DMS 273 (cell line): Measurements from ENCODE around the gene ADCK1.
"Not testable (repeated sequence)": the region's sequence is repeated elsewhere in the genome, so short reads cannot be mapped to it uniquely, and the experiment has no call there.

Experiments
- DNase-seq: peaks from one replicate; lab custom pipeline; 2025; ENCODE audit not compliant: unreplicated experiment; lab: John Stamatoyannopoulos, UW

Gene ADCK1

DNA sequence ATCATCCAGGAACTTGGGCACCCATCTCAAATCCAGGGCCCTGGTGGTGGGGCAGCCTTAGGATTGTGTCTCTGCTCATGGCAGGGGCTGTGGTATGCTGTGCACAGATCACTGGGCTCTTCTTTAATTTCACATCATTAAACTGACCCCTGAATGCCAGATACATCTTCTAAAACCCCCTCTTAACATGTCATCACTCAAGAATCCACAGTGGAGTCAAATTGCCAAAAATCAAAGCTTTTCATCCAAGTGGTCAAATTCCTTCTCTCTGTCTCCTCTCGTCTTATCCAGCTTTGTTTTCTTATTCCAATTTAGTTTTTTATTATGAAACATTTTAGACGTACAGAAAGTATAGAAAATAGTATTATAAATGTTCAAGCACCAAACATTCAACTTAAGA lies 97.5 kb downstream of the ADCK1 start:
- DNase-seq, result no peak

DNA sequence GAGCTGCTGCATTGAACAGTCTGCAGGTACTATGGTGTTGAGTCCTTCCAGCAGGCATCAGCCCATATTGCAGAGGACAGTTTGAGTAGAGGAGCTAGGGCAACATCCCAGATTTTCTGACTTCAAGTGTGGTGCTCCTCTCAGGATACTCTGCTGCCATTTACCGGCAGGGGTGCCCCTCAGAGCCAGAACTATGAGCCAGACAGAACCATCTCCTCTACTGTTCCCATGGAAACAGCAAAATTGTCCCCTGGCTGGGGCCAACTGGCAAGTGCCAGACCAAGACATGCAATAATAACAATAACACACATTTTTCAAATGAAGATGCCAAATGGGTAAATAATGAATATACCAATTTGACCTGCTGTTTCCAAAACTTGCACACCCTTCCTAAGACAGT lies 102.9 kb downstream of the ADCK1 start:
- DNase-seq, result peak; percentile 16

DNA sequence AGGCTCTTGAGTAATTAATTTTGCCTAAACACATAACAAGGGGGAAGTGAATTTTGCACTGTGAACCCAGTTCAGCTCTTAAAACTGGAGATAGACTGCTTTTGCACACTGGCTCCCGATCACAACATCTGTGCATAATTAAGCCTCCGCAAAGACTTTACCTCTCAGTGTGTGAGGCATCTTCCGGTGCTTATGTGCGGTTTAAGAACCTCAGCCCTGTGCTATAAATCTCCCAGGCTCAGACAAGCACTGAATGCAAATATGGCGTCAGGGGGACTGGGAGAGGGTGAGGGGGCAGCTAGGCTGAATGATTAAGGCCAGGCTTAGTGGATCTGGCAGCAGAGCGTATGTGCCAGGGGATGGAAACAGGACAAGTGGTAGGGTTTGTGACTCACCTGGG lies 103.3 kb downstream of the ADCK1 start:
- peak; percentile 17 for DNase-seq

DNA sequence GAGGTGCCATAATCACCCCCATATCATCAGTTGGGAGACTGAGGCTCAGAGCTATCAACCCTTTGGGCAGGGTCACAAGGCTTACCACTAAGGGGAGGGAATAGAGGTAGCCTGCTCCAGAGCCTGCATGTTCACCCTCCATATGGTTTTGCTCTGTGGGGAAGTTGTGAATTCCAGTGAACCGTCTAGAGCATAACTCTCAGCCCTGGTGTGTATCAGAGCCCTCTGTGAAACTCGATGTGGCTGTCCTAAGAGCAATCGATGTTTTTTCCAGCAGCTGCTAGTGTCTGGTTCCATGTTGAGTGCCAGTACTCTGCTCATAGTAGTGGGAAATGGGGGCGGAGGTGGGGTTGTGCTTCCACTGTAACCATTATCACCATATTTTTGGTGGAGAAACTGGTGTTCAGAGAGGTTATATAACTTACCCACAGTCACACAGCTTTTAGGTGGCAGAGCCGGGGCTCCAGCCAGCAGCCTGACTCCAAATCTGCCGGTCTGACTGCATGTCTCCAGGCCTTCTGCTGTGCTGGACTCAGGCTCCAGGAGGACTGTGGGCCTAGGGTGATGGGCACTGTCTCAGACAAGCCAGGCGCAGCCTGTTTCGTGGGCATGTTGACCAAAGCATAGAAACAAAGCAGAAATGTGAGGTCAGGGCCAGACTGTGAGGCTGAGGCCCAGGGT lies 104.2 kb downstream of the ADCK1 start:
- DNase-seq, result no peak

DNA sequence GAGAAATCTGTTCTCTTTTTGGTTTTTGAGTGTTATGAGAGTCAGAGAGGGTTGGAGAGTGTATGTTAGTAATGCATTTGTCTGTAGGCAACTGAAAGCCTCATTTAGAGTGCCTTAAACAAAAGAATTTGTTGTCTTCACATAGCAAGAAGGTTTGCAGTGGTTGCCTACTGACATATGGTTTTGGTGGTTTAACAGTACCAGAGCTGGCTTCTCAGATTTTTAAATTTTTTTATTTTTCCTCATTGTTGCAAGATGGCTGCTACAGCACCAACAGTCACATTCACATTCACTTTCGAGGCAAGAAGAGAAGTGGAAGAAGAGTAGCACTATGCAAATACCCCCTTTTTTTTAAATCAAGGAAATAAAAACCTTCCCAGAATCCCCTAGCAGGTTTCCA lies 106.5 kb downstream of the ADCK1 start:
- no peak for DNase-seq

DNA sequence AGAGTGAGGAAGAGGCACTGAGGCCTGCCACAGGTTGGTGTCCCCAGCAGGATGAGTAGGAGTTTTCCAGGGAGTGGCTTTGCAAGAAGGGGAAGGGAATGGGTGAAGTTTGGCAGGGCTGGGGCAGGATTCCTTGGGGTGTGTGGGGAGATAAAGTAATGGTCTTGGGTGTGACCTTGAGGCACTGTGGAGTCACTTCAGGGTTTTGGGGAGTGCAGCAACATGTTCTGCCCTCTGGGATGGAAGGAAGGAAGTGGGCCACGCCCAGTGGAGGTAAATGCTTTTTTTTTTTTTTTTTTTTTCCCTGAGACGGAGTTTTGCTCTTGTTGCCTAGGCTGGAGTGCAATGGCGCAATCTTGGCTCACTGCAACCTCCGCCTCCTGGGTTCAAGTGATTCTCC lies 108.9 kb downstream of the ADCK1 start:
- DNase-seq, result no peak

DNA sequence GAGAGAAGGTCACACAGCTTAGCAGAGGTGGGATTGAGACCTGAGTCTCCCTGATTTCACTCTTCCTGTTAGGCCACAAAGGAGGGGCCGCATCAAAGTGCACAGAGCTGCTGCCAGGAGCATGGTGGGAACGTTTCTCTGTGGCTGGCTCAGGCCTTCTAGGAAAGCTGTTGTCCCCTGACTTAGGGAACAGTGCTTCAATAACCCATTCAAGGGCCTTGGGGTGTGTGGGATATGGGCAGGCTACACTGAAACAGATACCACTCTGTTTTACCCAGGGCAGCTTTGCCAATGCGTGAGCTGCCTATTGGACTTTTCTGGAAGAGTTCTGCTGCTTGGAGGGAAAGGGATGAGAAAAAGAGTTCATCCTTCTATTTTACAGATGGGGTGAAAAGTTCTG lies 110.0 kb downstream of the ADCK1 start:
- DNase-seq, result no peak

DNA sequence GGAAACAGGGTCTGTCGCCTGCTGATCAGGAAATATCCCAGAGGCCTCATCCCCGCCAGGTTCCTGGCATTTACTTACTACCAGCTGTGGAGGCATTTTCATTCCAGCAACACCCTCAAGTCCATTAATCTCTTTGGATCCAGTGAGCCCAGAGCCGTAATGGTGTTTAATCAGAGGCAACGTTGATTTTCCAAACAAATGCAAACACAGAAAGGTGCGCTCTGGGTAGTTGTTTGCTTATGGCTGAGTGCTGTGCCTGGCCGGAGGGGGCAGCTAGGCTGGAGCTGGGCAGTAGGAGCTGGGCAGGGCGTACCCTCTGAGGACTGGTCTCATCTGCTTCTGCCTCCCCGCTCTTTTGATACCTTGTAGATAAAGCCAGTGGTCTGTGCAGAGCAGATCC lies 110.6 kb downstream of the ADCK1 start:
- no peak for DNase-seq

DNA sequence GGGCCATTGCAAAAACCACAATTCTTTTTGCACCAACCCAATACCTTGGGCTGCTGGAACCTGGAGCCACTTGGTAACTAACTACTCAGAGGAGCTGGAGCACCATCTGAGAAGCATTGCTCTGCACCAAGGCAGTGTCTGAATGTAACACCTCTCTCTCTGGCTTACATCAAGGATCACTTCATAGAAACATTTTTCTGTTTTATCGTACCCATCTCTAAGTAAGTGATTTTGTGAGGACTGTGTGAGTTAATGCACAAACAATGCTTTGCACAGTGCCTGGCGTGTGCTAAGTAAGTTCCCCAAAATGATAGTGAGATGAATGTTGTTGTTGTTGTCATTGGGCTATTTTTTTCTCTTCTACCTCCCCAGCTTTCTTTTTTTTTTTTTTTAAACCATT lies 111.4 kb downstream of the ADCK1 start:
- no peak for DNase-seq

DNA sequence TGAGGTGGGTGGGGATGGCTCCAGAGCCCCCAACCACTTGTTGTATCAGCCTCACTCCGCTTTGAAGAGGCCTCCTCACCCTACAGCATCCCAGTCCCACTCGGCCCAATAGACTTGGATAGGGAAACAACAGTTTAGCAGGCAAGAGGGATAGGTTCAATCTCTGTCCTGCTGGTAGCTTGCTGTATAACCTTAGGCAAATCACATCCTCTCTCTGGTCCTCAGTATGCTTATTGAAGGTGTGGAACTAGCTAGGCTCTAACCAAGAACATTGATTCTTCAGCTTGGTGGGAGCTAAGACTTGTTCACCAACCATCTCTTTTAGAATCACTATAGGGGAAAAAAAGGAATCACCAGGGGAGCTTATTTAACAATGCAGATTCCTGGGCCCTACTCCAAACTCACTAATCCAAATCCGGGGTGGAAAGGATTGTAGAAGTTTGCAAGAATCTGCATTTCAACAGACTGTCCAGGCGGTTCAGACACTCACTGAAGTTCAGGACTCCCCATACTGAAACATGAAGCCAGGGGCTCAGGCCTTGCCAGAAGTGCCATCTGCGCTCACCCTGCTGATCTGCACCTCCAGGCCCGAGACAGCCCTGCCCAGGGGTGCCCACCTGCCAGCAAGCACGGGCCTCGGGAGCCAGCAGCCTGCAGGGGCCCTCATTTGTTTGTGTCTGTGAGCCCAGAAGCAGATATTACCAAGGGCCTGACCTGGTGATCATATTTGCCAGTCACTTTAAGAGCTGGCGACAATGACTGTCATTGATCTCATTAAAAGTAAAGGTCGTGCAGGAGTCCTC lies 113.0 kb downstream of the ADCK1 start:
- DNase-seq, result peak; percentile 82

DNA sequence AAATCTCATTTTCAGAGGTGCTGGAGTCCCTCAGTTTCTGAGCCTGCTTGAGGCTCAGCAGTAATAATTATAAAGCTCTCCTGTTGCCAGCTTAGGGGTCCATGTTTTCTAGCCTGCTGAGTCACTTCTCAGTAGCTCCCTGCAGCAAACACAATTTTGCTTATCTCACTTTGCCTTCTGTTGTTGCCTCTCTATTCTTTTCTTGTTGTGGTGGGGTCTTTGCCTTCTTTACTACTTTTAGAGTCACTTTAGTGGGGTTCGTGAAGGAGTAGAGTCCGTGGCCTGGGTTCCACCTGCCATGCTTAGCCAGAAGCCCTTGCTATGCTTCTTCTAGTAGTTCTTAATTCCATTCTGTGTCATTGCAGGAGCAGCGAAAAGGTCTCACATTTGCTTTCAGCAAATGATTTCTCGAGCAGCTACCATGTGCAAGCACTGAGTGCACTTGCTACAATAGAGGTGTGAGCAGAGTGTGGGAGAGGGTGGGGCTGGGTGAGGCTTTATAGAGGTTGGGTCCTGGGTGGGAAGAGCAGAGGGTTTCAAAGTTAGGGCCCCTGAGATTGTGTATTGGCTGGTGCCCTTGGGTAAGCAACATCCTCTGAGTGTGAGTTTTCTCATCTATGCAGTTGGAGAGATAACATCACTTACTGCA lies 114.3 kb downstream of the ADCK1 start:
- DNase-seq, result peak; percentile 17

DNA sequence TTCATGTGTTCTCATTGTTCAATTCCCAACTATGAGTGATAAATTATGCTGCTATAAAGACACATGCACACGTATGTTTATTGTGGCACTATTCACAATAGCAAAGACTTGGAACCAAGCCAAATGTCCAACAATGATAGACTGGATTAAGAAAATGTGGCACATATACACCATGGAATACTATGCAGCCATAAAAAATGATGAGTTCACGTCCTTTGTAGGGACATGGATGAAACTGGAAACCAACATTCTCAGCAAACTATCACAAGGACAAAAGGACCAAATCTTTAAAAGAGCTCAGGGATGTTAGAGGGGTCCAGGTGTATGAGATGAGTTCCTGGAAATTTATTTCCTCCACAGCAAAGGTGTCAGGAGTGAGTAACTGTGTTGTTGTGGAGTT lies 115.5 kb downstream of the ADCK1 start:
- not testable (repeated sequence) for DNase-seq

DNA sequence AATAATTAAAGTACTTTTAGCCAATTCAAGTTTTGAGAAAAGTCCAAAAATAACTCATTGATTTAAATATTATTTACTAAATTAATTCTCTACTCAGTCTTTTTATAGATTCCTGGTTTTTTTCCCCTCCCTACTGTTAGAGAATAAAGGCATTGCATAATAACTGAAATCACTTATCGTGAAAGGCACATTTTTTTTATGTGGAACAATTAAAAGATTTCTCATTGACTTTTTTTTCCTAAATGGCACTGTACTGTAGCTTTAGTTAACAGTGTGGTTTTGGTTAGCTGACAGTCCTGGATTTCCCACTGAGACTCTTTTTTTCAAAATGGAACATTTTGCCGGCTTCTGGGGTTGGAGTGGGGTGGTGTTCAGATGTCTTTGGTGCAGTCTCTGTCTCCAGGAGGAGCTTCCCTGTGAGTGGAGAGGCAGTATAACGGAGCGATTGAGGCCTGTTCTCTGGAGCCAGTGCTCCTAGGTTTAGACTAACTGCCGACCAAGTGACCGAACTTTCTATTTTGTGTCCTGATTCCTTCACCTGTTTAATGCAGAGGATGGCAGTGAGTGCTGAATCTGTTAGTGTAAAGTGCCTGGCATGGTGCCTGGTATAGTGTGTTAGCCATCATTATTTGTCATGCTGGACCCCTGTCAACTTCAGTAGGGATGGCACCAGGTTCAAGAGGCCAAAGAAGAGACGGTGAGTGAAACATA lies 117.7 kb downstream of the ADCK1 start:
- DNase-seq, result no peak

DNA sequence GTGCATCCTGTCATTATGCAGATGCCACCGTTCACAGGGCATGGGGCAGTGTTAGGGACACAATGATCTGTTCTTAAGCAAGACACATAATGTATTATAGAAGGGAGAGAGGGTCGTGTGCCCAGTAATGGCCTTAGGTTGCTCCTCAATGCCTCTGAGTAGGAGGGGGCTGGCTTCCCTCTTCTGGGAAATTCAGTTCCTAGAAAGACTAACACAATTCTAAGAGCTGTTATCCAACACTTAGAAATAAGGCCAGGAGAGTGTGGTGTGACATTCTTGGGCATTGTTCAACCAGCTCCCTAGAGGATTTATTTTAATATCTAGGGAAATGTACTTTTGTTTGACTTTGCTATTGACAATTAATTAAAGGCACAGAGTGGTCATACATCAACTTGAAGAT lies 118.5 kb downstream of the ADCK1 start:
- no peak for DNase-seq

DNA sequence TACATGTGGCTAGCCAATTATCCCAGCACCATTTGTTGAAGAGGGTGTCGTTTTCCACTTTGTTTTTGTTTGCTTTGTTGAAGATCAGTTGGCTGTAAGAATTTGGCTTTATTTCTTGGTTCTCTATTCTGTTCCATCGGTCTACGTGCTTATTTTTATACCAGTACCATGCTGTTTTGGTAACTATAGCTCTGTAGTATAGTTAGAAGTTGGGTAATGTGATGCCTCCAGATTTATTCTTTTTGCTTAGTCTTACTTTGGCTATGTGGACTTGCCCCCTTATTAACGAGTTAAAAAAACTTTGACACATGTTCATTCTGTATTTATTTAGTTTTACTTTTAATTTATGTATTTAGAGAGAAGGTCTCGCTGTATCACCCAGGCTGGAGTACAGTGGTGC lies 120.4 kb downstream of the ADCK1 start:
- no peak for DNase-seq

DNA sequence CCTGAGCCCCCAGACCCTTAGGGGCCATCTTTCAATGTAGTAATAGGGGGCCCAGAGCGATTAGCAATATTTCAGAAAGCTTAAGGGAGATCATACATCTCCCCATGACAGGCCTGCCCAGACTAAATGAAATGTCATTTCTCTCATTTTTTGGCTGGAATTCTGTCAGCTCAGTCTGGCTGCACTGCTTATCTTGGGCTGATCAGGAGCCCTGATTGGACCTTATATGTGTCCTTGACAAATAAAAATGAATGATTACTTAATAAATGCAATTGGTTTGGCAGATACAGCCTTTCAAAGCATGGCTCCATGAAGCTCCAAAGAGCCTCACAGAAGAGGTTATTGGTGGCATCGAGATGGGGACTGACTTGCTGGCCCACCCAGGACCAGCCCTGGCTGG lies 121.9 kb downstream of the ADCK1 start:
- DNase-seq, result no peak

DNA sequence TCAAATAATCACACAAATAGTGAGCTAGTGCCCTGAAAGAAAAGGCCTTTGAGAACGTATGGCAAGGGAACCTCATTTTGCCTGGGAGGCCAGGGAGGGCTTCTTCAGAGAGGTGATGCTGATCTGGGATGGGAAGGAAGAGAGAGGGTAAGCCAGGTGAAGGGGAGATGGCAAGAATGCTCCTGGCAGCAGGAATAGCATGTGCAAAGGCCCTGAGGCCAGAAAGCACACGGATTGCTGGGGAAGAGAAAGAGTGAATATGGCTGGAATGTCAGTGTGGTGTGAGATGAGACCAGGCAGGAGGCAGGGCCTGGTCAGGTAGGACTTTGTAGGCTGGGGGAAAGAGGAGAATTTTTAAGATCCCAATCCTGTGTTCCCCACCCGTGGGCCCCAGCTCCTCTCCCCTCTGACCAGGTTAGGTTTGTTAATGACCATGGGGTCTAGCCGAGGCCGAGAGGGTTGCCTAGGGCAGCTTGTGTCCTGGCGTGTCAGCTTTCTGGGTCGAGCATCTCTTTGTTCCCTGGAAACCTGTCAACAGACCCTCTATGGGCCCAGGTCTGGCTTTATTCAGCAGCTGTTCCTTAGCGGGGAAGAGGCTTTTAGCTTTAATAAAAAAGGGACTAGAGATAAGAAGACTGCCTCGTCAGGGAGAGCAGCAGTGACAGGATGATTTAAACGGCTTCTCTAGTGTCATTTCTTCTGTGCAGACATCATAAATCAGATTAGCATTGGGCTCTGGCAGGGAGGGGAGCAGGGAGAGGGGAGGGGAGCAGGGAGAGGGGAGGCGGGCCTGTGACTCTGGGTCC lies 123.4 kb downstream of the ADCK1 start:
- no peak for DNase-seq

DNA sequence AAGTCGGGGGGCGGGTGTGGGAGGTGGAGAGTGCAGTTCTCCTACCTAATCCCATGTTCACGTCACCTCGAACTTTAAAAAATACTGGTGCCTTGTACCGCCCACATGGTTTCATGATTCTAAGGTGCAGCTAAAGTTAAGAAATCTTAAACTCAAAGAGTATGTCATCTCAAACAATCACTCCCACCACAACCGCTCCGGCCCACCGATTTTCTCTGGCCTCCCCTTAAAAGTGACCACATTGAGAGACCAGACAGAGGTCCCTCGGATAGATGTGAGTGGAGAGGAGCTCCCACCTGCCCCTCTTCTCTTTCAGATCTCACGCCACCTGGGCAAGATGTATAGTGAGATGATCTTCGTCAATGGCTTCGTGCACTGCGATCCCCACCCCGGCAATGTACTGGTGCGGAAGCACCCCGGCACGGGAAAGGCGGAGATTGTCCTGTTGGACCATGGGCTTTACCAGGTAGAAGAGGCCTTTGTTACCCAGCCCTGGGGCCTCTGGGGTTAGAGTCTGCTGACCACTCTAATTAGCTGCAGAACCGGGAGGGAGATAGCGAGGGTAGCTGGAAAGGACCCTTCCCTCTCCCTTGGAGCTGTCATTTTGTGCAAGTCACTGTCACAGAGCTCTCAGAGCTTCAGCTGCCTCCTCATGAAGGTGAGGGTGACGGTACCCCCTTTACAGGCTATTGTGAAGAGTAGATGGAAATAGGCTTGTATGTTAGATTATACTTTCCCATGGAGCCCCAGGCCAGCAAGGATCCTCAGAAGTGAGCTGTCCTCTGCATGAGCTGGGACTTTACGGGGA lies 124.4 kb downstream of the ADCK1 start:
- no peak for DNase-seq

DNA sequence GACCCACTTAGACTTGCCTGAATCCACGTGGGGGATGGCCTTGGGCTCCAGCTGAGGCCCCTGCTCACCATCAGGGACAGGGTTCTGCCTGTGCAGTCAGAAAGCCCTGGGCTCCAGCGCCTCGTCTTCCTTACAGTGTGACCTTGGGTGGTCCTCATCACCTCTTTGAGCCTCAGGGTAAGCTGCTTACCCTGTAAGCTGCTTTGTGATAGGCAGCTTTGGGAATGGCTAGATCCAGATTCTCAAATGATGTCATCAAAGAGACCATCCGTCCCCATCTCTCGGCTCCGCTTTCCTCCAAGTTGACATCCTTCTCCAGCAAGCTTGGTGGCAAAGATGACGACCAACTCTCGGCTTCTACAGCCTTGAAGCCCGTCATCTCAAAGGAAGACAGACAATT lies 127.0 kb downstream of the ADCK1 start:
- no peak for DNase-seq

DNA sequence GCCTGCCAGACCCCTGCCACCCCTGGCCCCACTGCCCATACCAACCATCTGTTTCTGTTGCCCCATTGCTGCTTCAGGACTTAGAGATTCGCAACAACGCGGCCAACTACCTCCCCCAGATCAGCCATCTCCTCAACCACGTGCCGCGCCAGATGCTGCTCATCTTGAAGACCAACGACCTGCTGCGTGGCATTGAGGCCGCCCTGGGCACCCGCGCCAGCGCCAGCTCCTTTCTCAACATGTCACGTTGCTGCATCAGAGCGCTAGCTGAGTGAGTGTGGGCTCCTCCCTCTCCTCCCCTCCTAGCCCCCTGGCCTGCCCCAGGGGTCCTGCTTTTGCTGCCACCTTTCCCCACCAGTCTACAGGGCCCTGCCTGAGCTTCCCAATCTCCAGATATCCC lies 131.5 kb downstream of the ADCK1 start:
- no peak for DNase-seq
